ENCODE data around the gene CDH4.

The CDH4 gene

GRCh38 chr20:61458146-61458746 lies 206.2 kb downstream of the CDH4 start:
- no peak for TF ChIP-seq CTCF (IDR thresholded peaks at IDR 0.05; ENCODE audit: low read depth, low read length)
- no peak for DNase-seq (ENCODE audit: low read depth in 2 of 2)
- no peak overlapping the region for H3K4me3 ChIP-seq (replicated peaks in 1 of 2; ENCODE audit: low read depth in 2 of 2, low read length in 2 of 2)

GRCh38 chr20:61459266-61459665 lies 207.2 kb downstream of the CDH4 start:
- TF ChIP-seq CTCF (IDR thresholded peaks at IDR 0.05; ENCODE audit: low read depth, low read length) = no peak
- no peak for DNase-seq (ENCODE audit: low read depth in 2 of 2)
- no peak overlapping the region for H3K4me3 ChIP-seq (replicated peaks in 1 of 2; ENCODE audit: low read depth in 2 of 2, low read length in 2 of 2)

GRCh38 chr20:61459705-61460104 lies 207.6 kb downstream of the CDH4 start:
- no peak for TF ChIP-seq CTCF (IDR thresholded peaks at IDR 0.05; ENCODE audit: low read depth, low read length)
- no peak for DNase-seq (ENCODE audit: low read depth in 2 of 2)
- H3K4me3 ChIP-seq (replicated peaks in 1 of 2; ENCODE audit: low read depth in 2 of 2, low read length in 2 of 2) = no peak overlapping the region

GRCh38 chr20:61460261-61461052 lies 208.4 kb downstream of the CDH4 start:
- DNase-seq (ENCODE audit: low read depth in 2 of 2) = no peak
- no peak for TF ChIP-seq CTCF (IDR thresholded peaks at IDR 0.05; ENCODE audit: low read depth, low read length)
- H3K4me3 ChIP-seq (replicated peaks in 1 of 2; ENCODE audit: low read depth in 2 of 2, low read length in 2 of 2) = no peak overlapping the region

- no peak for DNase-seq (ENCODE audit: low read depth in 2 of 2)
- TF ChIP-seq CTCF (IDR thresholded peaks at IDR 0.05; ENCODE audit: low read depth, low read length) = no peak
- H3K4me3 ChIP-seq (replicated peaks in 1 of 2; ENCODE audit: low read depth in 2 of 2, low read length in 2 of 2) = no peak overlapping the region
Observed at GRCh38 chr20:61461461-61461860, 209.4 kb downstream of the CDH4 start.

GRCh38 chr20:61464307-61465303 lies 212.5 kb downstream of the CDH4 start:
- no peak for DNase-seq (ENCODE audit: low read depth in 2 of 2)
- no peak overlapping the region for H3K4me3 ChIP-seq (replicated peaks in 1 of 2; ENCODE audit: low read depth in 2 of 2, low read length in 2 of 2)
- TF ChIP-seq CTCF (IDR thresholded peaks at IDR 0.05; ENCODE audit: low read depth, low read length) = no peak
